Right lobe of liver (tissue), 4 donors: ENCODE data around the gene ST6GALNAC5.

ENCODE experiments used
- POLR2A ChIP-seq: fragments of 450-650 bp; IDR thresholded peaks from one replicate; pipeline ENCODE4 v1.6.1; 2017; ENCODE audit warnings: antibody characterized with exemption, mild to moderate bottlenecking
- TF ChIP-seq, protein P1 (sequence below), 4 donors: fragments of 200-600 bp in 3 of 4; fragments of 450-650 bp in 1 of 4; IDR thresholded peaks; one replicate each; pipeline versions ENCODE4 v1.5.1 to v1.8.0; 2016 to 2022; ENCODE audit warnings: antibody characterized with exemption in 4 of 4, mild to moderate bottlenecking in 2 of 4
- donor health status: DM: no; HTN: no; CAD: no.
- donor health status: DM: no; HTN: no; CAD: no.
- donor health status: DM: no; HTN: yes; CAD: no.

DNA sequence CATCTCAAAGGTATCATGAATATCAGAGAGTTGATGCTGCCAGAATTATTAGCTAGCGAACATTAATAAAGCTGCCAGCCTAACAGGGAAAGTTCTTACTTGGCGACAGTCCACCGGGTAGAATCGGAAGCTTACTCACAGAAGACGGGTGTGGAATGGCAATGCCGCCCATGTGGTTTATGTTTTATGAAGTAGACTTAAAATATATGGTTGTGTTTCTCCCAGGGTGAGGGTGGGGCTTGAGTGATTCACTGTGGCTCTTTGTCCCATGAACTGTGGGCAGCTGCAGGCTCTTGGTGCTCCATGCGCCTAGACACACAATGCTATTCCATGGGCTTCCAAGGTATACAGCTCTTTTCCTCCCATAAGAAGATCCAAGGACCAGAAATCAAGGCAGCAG is 189.2 kb downstream of the ST6GALNAC5 start:
- TF ChIP-seq, protein P1, sequence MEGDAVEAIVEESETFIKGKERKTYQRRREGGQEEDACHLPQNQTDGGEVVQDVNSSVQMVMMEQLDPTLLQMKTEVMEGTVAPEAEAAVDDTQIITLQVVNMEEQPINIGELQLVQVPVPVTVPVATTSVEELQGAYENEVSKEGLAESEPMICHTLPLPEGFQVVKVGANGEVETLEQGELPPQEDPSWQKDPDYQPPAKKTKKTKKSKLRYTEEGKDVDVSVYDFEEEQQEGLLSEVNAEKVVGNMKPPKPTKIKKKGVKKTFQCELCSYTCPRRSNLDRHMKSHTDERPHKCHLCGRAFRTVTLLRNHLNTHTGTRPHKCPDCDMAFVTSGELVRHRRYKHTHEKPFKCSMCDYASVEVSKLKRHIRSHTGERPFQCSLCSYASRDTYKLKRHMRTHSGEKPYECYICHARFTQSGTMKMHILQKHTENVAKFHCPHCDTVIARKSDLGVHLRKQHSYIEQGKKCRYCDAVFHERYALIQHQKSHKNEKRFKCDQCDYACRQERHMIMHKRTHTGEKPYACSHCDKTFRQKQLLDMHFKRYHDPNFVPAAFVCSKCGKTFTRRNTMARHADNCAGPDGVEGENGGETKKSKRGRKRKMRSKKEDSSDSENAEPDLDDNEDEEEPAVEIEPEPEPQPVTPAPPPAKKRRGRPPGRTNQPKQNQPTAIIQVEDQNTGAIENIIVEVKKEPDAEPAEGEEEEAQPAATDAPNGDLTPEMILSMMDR (IDR thresholded peaks at IDR 0.05), result no peak
- no peak for TF ChIP-seq POLR2A
